ENCODE measurements around the gene COLQ. TPM values are rescaled to one million over a fixed set of nuclear protein-coding genes. Genes with fewer than 3 reads are reported as not detected.

The COLQ gene
- polyA plus RNA-seq, 1 experiment = 1.6 TPM

DNA sequence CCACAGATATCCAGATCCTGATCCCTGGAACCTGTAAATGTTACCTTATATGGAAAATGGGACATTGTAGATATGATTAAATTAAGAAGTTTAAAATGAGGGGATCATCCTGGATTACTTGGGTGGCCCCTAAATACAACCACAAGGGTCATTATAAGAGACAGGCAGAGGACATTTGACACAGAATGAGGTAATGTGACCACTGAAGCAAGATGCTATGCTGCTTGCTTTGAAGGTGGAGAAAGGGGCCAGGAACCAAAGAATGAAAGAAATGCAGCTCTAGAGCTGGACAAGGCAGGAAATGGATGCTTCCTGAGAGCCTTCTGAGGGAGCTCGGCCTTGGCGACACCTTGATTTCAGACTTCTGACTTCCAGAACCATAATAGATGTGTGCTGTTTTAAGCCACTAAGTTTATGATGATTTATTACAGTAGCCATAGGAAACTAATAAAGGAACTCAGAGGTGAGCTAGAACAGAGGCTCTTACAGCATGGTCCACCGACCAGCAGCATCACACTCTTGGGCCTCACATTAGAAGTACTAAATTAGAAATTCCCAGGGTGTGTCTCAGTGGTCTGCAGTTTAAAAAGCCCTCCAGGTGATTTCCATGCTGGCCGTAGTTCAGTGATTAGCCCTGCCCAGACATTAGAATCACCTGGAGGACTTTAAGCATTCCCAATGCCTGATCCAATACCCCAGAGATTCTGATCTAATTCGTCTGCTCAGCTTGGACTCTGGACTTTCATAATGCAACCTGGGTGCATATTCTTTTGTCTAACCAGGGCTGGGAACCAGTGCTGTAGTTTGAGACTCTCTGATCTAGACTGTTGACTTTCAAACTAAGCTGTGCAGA is 7.5 kb downstream of the COLQ start:
- ChIA-PET POLR2A (no interaction called here), CTCF (interaction anchor here (1.0 kb wide), 1 partner anchor 12 kb away, joined by 4 read pairs; no protein-coding TSS in a partner anchor)
- no peaks in the 10 kb centered on the region for H3K36me3 ChIP-seq (ENCODE audit: control insufficient read depth, insufficient read depth, low read length)
- H3K4me3 ChIP-seq (ENCODE audit: low read depth, low read length) = no peak overlapping the region
- TF ChIP-seq, protein P1, sequence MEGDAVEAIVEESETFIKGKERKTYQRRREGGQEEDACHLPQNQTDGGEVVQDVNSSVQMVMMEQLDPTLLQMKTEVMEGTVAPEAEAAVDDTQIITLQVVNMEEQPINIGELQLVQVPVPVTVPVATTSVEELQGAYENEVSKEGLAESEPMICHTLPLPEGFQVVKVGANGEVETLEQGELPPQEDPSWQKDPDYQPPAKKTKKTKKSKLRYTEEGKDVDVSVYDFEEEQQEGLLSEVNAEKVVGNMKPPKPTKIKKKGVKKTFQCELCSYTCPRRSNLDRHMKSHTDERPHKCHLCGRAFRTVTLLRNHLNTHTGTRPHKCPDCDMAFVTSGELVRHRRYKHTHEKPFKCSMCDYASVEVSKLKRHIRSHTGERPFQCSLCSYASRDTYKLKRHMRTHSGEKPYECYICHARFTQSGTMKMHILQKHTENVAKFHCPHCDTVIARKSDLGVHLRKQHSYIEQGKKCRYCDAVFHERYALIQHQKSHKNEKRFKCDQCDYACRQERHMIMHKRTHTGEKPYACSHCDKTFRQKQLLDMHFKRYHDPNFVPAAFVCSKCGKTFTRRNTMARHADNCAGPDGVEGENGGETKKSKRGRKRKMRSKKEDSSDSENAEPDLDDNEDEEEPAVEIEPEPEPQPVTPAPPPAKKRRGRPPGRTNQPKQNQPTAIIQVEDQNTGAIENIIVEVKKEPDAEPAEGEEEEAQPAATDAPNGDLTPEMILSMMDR (IDR thresholded peaks at IDR 0.05; ENCODE audit: insufficient read depth, low read depth, low read length) = no peak
- peaks cover 4% of the 10 kb centered on the region; the same call in 1 of the 2 replicates for H3K27me3 ChIP-seq (ENCODE audit: control insufficient read depth, insufficient read depth, low read length)
- DNase-seq (ENCODE audit: low read depth) = no peak

DNA sequence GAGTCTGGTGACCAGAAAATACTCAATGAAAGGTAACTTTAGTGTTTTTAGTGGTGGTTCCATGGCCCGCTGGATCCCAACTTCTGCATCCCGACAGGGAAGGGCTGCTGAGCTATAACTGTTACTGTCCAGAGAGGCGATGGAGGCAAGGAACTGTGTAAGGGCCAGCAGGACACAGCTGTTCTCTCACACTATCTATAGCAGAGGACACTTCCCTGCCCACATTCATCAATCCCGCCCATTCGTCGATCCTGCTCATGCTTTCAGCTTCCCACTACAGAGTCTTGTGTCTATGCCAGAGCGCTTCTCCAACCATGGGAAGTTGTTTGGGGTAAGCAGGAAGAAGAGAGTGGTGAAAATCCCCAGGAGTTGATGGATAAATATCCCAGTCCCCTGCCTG is 8.4 kb downstream of the COLQ start:
- ChIA-PET POLR2A (no interaction called here), CTCF (interaction anchor here (0.9 kb wide), 1 partner anchor 18 kb away, joined by 3 read pairs; no protein-coding TSS in a partner anchor)
- DNase-seq (ENCODE audit: low read depth) = no peak
- TF ChIP-seq, protein P1 (IDR thresholded peaks at IDR 0.05; ENCODE audit: insufficient read depth, low read depth, low read length) = no peak
- Histone ChIP-seq H3K27me3 (ENCODE audit: control insufficient read depth, insufficient read depth, low read length) (peaks cover 4% of the 10 kb centered on the region; the same call in 1 of the 2 replicates), H3K36me3 (ENCODE audit: control insufficient read depth, insufficient read depth, low read length) (no peaks in the 10 kb centered on the region), H3K4me3 (ENCODE audit: low read depth, low read length) (no peak overlapping the region)

DNA sequence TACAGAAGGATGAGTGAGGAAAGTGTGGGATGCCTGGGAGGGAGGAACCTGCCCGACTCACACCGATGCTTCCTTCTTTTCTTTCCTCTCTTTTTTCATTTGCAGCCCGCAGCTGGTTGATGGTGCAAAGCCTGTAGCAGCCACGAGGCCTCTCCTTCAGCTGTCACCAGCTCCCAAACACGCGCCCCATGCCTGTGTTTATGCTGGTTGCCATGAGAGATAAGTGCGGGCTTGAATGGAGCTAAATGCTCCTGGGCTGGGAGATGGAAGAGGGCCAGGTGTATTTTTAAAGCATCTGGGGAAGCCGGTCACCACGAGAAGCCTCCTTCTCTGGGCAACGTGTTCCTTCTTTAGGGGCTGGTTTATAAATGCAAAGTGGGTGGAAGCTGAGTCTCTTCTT is 9.3 kb downstream of the COLQ start:
- Histone ChIP-seq H3K4me3 (ENCODE audit: low read depth, low read length) (no peak overlapping the region), H3K27me3 (ENCODE audit: control insufficient read depth, insufficient read depth, low read length) (peaks cover 4% of the 10 kb centered on the region; the same call in 1 of the 2 replicates), H3K36me3 (ENCODE audit: control insufficient read depth, insufficient read depth, low read length) (no peaks in the 10 kb centered on the region)
- POLR2A ChIA-PET = no interaction called here
- DNase-seq (ENCODE audit: low read depth) = no peak
- CTCF ChIA-PET = no interaction called here
- TF ChIP-seq, protein P1 (IDR thresholded peaks at IDR 0.05; ENCODE audit: insufficient read depth, low read depth, low read length) = no peak

DNA sequence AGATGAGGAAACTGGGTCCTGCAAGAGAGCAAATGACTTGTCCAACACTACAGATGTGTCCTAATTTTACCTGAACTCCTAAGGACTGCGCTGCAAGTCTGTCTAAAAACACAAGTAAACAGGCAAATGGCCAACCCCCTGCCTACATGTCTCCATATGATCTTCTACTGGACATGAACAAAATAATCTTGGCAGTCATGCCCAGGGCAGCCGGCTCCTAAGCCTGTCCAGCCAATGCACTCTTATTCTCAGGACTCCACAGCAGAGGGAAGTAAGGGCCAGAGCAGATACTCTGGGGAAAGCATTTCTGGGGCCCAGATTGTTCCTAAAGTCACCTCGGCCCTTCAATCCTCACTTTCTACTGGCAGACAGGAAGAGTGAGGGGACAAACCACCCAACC is 10.3 kb downstream of the COLQ start:
- Histone ChIP-seq H3K36me3 (ENCODE audit: control insufficient read depth, insufficient read depth, low read length) (no peaks in the 10 kb centered on the region), H3K4me3 (ENCODE audit: low read depth, low read length) (no peak overlapping the region), H3K27me3 (ENCODE audit: control insufficient read depth, insufficient read depth, low read length) (peaks cover 4% of the 10 kb centered on the region; the same call in 1 of the 2 replicates)
- ChIA-PET CTCF (no interaction called here), POLR2A (no interaction called here)
- DNase-seq (ENCODE audit: low read depth) = no peak
- TF ChIP-seq, protein P1 (IDR thresholded peaks at IDR 0.05; ENCODE audit: insufficient read depth, low read depth, low read length) = no peak

DNA sequence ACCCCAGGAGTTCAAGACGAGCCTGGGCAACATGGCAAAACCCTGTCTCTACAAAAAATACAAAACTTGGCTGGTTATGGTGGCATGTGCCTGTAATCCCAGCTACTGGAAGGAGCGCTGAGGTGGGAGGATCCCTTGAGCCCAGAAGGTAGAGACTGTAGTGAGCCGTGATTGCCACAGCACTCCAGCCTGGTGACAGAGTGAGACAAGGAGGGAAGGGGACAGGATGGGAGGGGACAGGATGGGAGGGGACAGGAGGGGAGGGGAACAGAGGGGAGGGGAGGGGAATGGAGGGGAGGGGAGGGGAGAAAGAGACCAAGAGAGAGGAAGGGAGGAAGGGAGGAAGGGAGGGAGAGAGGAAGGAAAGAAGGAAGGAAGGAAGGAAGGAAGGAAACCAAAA is 11.0 kb downstream of the COLQ start:
- Histone ChIP-seq H3K27me3 (ENCODE audit: control insufficient read depth, insufficient read depth, low read length) (peaks cover 5% of the 10 kb centered on the region), H3K36me3 (ENCODE audit: control insufficient read depth, insufficient read depth, low read length) (no peaks in the 10 kb centered on the region), H3K4me3 (ENCODE audit: low read depth, low read length) (no peak overlapping the region)
- TF ChIP-seq, protein P1 (IDR thresholded peaks at IDR 0.05; ENCODE audit: insufficient read depth, low read depth, low read length) = no peak
- POLR2A ChIA-PET = no interaction called here
- CTCF ChIA-PET = no interaction called here
- DNase-seq (ENCODE audit: low read depth) = no peak
